ENCODE measurements around the gene PHLDA3. TPM values are rescaled to one million over a fixed set of nuclear protein-coding genes. Genes with fewer than 3 reads are reported as not detected.

Gene PHLDA3
- total and polyA plus RNA-seq, 2 of the 4 experiments (the other 2 are of a cell fraction) = 41.6 to 102 TPM

- TF ChIP-seq MAFK (IDR thresholded peaks at IDR 0.05; ENCODE audit: low read depth, low read length) = no peak
Measured at GRCh38 chr1:201463071-201463552, 5.9 kb downstream of the PHLDA3 start (continued).

DNA sequence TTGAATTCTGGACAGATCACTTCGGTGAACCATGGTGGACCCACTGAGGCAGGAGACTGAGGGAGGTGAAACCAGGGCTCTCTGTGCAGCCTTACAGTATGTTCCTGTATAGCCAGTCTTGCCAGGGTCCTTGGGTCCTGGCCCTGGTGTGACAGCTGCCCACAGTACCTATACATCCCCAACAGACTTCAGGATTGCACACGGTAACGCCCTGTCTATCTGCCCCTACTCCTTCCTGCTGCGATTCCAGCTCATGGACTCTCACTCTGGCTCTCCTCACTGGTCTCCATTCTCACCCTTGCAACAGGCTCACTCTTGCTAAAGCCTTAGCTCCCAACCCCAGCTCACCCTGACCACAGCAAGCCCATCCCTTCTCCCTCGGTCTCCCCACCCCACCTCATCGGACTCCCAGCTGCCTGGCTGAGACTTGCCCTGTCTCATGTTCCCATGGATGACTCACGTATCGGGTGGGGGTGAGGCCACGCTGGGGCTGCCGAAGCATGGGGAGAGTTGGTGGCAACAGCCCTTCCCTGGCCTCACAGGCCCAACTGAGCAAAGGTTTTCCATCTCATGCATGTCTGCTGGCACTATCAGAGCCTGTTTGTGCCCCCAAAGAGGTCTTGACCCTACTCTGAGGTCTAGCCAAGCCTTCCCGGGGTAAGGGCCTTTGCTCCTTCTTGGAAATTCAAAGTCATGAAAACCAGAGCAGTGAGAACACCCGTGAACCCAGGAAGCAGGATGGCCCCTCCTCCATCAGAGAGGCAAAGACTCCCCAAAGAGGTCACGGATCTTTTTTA is 7.1 kb downstream of the PHLDA3 start:
- peak overlapping the region; percentile 90 for H3K27ac ChIP-seq (ENCODE audit: insufficient read depth, low read length)
- H4K20me1 ChIP-seq (ENCODE audit: insufficient read depth, low read length) = peaks cover 39% of the 10 kb centered on the region
- peak overlapping the region; percentile 21 for H3K4me2 ChIP-seq (ENCODE audit: low read depth, low read length)
- H4K8ac ChIP-seq (ENCODE audit: low read depth in 2 of 2, low read length in 2 of 2) = peak overlapping the region; percentile 5 to 88
- H3K23ac ChIP-seq (ENCODE audit: low read depth, low read length) = peak overlapping the region; percentile 96; the same call in 1 of the 2 replicates
- peak overlapping the region; percentile 98 for H2AK9ac ChIP-seq (replicated peaks; ENCODE audit: low read depth, low read length, poor library complexity)
- DNase-seq (peak; percentile 99), ATAC-seq (ENCODE audit: low read depth) (peak; percentile 76)
- H4K91ac ChIP-seq (ENCODE audit: insufficient read depth, low read depth, low read length) = peak overlapping the region; percentile 95
- H2BK120ac ChIP-seq (ENCODE audit: low read depth, low read length) = peak overlapping the region; percentile 98
- peaks cover 35% of the 10 kb centered on the region for H3K9me1 ChIP-seq (ENCODE audit: insufficient read depth, low read length)
- H3K56ac ChIP-seq (ENCODE audit: extremely low read depth, insufficient read depth, low read length) = peak overlapping the region; percentile 89
- H2AFZ ChIP-seq (replicated peaks; ENCODE audit: low read length, poor library complexity) = peak overlapping the region; percentile 81
- POLR2A ChIA-PET (ENCODE audit: unreplicated experiment) = interaction anchor here (0.6 to 1.6 kb wide), 4 partner anchors 26 to 389 kb away, joined by 3 to 8 read pairs (median 3); no protein-coding TSS in a partner anchor
- peaks cover 13 to 58% of the 10 kb centered on the region in 2 experiments; a peak in 2 of 4 replicates for H3K79me1 ChIP-seq (ENCODE audit: low read depth in 1 of 2, low read length in 2 of 2)
- BruUV-seq (replicated peaks) = no TSS peak
- peaks cover 35% of the 10 kb centered on the region for H3K4me1 ChIP-seq (ENCODE audit: control insufficient read depth, insufficient read depth, low read length)
- intact Hi-C loops (cut with micrococcal nuclease) = no loop called here
- H3K14ac ChIP-seq (replicated peaks; ENCODE audit: low read depth, low read length) = peak overlapping the region; percentile 96
- H3K36me3 ChIP-seq (ENCODE audit: control insufficient read depth, insufficient read depth, low read length) = peaks cover 24% of the 10 kb centered on the region
- in situ Hi-C loops (cut with MboI; ENCODE audit: low sequenced_read_pairs) = no loop called here
- dilution Hi-C loops (cut with HindIII; ENCODE audit: low sequenced_read_pairs, unreplicated experiment) = no loop called here
- peak overlapping the region; percentile 97 for H2AK5ac ChIP-seq (ENCODE audit: low read depth, low read length)
- H2BK5ac ChIP-seq (ENCODE audit: low read depth, low read length, poor library complexity, severe bottlenecking) = peak overlapping the region; percentile 96
- no peaks in the 10 kb centered on the region for H3K27me3 ChIP-seq (ENCODE audit: control insufficient read depth, insufficient read depth, low read length)
- peak overlapping the region; percentile 96 for H2BK20ac ChIP-seq (ENCODE audit: low read depth, low read length)
- peak overlapping the region; percentile 83; the same call in 2 of the 3 replicates for H2BK15ac ChIP-seq (ENCODE audit: low read depth, low read length)
- H3K18ac ChIP-seq (ENCODE audit: low read depth, low read length) = peak overlapping the region; percentile 62
- no peak overlapping the region for H3K4me3 ChIP-seq (ENCODE audit: insufficient read depth, low read depth, low read length)
- H3K9ac ChIP-seq (ENCODE audit: low read depth, low read length) = peak overlapping the region; percentile 49
- peak overlapping the region; percentile 97 for H3K4ac ChIP-seq (ENCODE audit: low read depth, low read length)
- peak overlapping the region; percentile 54 for H4K5ac ChIP-seq (ENCODE audit: low read depth, low read length)
- 61% methylated on average over 5 of the region's 13 CpGs; no CpG with 5 or more reads in 1 of the 2 experiments for WGBS, 2 experiments (ENCODE audit: extremely low coverage in 2 of 2, insufficient read length in 1 of 2)
- H3K9me3 ChIP-seq (ENCODE audit: control insufficient read depth, insufficient read depth, low read length) = no peaks in the 10 kb centered on the region
- CTCF ChIA-PET = interaction anchor here (1.1 to 1.4 kb wide), 2 partner anchors 14 to 26 kb away, joined by 3 to 4 read pairs; no protein-coding TSS in a partner anchor
- TF ChIP-seq NFE2L2 (IDR thresholded peaks at IDR 0.05; ENCODE audit: low read depth, low read length) = peak; percentile 53; the same call in 1 of the 2 replicates
- TF ChIP-seq MAFK (IDR thresholded peaks at IDR 0.05; ENCODE audit: low read depth, low read length) = no peak
- peak; percentile 99 for TF ChIP-seq MAZ (IDR thresholded peaks at IDR 0.05; ENCODE audit: borderline replicate concordance, low read depth, low read length)
- TF ChIP-seq FOS (IDR thresholded peaks at IDR 0.05; ENCODE audit: low read depth, low read length) = peak; percentile 98
- TF ChIP-seq, protein P1, sequence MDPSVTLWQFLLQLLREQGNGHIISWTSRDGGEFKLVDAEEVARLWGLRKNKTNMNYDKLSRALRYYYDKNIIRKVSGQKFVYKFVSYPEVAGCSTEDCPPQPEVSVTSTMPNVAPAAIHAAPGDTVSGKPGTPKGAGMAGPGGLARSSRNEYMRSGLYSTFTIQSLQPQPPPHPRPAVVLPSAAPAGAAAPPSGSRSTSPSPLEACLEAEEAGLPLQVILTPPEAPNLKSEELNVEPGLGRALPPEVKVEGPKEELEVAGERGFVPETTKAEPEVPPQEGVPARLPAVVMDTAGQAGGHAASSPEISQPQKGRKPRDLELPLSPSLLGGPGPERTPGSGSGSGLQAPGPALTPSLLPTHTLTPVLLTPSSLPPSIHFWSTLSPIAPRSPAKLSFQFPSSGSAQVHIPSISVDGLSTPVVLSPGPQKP (IDR thresholded peaks at IDR 0.05; ENCODE audit: borderline replicate concordance, low read depth, low read length) = no peak
- peak; percentile 83 for TF ChIP-seq MXI1 (IDR thresholded peaks at IDR 0.05; ENCODE audit: borderline replicate concordance, low read depth, low read length)
- no peak for TF ChIP-seq RCOR1 (IDR thresholded peaks at IDR 0.05; ENCODE audit: insufficient replicate concordance, low read length)
- TF ChIP-seq POLR2A (IDR thresholded peaks at IDR 0.05; ENCODE audit: low read depth, low read length) = no peak
- peak; percentile 30; the same call in 1 of the 2 replicates for TF ChIP-seq USF2 (IDR thresholded peaks at IDR 0.05; ENCODE audit: low read depth, low read length)
- no peak for TF ChIP-seq CTCF (conservative IDR thresholded peaks at IDR 0.05; ENCODE audit: low read depth, low read length)
